Ascending aorta (tissue), 2 donors: Measurements from ENCODE around the gene NOP16. TPM values are rescaled to one million over a fixed set of nuclear protein-coding genes. Genes with fewer than 3 reads are reported as not detected.

Experiments
- DNase-seq, 2 donors: peaks; one replicate each; pipeline ENCODE4 v3.0.0-alpha.2; 2019; ENCODE audit warnings: low spot score in 2 of 2
- H3K27ac ChIP-seq, 2 donors: fragments of 200-600 bp; sonication (generic); one replicate each; pipeline ENCODE4 v1.5.1; 2016 to 2017; ENCODE audit warnings: mild to moderate bottlenecking in 1 of 2
- H3K27me3 ChIP-seq: fragments of 200-600 bp; sonication (generic); one replicate; pipeline ENCODE4 v1.5.1; 2017
- H3K36me3 ChIP-seq, 2 donors: fragments of 200-600 bp; sonication (generic); one replicate each; pipeline ENCODE4 v1.5.1; 2016
- H3K4me1 ChIP-seq, 2 donors: fragments of 200-600 bp; sonication (generic); one replicate each; pipeline ENCODE4 v1.5.1; 2016 to 2017; ENCODE audit warnings: mild to moderate bottlenecking in 1 of 2
- H3K4me3 ChIP-seq, 2 donors: fragments of 200-600 bp; sonication (generic); one replicate each; pipeline ENCODE4 v1.5.1; 2016 to 2017; ENCODE audit warnings: mild to moderate bottlenecking in 1 of 2
- H3K9me3 ChIP-seq, 2 donors: fragments of 200-600 bp; sonication (generic); one replicate each; pipeline ENCODE4 v1.5.1; 2016
- intact Hi-C: fragments of 100-400 bp; cut with DNase I; formaldehyde crosslinking; loops from one replicate; pipeline ENCODE4 v1.15.1; 2023
- total RNA-seq: library from RNA; depleted of rRNA; stranded (reverse); fragments of >200 nt; gene quantifications from one replicate; pipeline ENCODE4 v1.1.0, GENCODE V29; 2016
- TF ChIP-seq, protein P1 (sequence below), 3 experiments: fragments of 200-600 bp in 2 of 3; fragments of 450-650 bp in 1 of 3; sonication (generic) in 2 of 3; IDR thresholded peaks; one replicate each; pipeline ENCODE4 v1.5.1; 2016 to 2019; ENCODE audit warnings: antibody characterized with exemption in 3 of 3, mild to moderate bottlenecking in 1 of 3, moderate library complexity in 1 of 3

The NOP16 gene
- total RNA-seq, 1 donor from 2014 or later: not detected

- TF ChIP-seq, protein P1, sequence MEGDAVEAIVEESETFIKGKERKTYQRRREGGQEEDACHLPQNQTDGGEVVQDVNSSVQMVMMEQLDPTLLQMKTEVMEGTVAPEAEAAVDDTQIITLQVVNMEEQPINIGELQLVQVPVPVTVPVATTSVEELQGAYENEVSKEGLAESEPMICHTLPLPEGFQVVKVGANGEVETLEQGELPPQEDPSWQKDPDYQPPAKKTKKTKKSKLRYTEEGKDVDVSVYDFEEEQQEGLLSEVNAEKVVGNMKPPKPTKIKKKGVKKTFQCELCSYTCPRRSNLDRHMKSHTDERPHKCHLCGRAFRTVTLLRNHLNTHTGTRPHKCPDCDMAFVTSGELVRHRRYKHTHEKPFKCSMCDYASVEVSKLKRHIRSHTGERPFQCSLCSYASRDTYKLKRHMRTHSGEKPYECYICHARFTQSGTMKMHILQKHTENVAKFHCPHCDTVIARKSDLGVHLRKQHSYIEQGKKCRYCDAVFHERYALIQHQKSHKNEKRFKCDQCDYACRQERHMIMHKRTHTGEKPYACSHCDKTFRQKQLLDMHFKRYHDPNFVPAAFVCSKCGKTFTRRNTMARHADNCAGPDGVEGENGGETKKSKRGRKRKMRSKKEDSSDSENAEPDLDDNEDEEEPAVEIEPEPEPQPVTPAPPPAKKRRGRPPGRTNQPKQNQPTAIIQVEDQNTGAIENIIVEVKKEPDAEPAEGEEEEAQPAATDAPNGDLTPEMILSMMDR (IDR thresholded peaks at IDR 0.05): no peak
- H3K9me3 ChIP-seq: no peaks in the 10 kb centered on the region
- intact Hi-C loops: no loop called here
- no peak overlapping the region for H3K4me3 ChIP-seq
- peaks cover 19 to 63% of the 10 kb centered on the region in 2 donors for H3K36me3 ChIP-seq
- no peak overlapping the region for H3K27ac ChIP-seq
- H3K27me3 ChIP-seq: no peaks in the 10 kb centered on the region
- DNase-seq: no peak
- H3K4me1 ChIP-seq: peaks cover 0 to 4% of the 10 kb centered on the region in 2 donors
Observed at GRCh38 chr5:176394096-176394495, 5.7 kb upstream of the NOP16 start.

DNA sequence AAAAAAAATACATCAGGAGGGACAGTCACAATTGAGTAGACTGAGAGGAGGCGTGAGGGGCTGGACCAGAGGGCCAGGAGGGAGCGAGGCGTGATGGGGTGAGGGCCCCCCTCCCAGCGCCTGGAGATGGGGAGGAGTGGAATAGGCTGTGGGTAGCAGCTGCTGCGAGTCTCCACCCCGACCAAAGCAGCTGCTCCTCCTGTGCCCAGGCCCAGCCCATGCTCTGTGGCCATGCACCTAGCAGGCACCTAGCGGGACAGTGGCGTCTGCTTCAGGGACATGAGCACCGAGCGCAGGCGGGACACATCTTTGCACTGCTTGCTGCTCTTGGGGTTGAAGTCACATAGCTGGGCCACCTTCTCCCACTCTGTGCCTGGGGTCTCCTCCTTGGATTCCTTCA lies 4.1 kb upstream of the NOP16 start:
- TF ChIP-seq, protein P1 (IDR thresholded peaks at IDR 0.05): no peak
- DNase-seq: no peak
- Histone ChIP-seq H3K27ac (no peak overlapping the region), H3K36me3 (peaks cover 15 to 58% of the 10 kb centered on the region in 2 donors), H3K27me3 (no peaks in the 10 kb centered on the region), H3K9me3 (no peaks in the 10 kb centered on the region), H3K4me3 (no peak overlapping the region), H3K4me1 (peaks cover 4 to 8% of the 10 kb centered on the region in 2 donors)
- intact Hi-C loops: no loop called here

DNA sequence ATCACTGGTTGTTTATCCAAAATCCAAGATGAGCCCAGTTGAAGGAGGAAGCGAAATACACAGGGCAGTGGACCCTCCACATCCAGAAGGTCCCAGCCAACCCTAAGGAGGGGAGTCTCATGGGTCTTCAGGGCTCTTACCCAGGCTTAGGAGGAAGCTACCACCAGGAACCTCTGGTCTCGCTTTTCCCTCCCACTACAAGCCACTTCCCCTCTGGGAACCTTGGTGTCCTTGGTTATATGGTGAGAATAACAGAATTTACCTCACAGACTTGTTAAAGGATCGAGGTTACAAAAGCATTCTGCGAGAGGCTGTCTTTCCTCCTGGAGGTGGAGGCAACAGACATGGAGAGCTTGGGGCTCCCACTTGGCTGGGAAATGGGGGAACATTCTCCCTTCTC lies 3.6 kb upstream of the NOP16 start:
- Histone ChIP-seq H3K4me3 (no peak overlapping the region), H3K36me3 (peaks cover 14 to 57% of the 10 kb centered on the region in 2 donors), H3K27ac (no peak overlapping the region), H3K27me3 (no peaks in the 10 kb centered on the region), H3K4me1 (peaks cover 6 to 13% of the 10 kb centered on the region in 2 donors), H3K9me3 (no peaks in the 10 kb centered on the region)
- TF ChIP-seq, protein P1 (IDR thresholded peaks at IDR 0.05): no peak
- DNase-seq: no peak
- intact Hi-C loops: no loop called here

DNA sequence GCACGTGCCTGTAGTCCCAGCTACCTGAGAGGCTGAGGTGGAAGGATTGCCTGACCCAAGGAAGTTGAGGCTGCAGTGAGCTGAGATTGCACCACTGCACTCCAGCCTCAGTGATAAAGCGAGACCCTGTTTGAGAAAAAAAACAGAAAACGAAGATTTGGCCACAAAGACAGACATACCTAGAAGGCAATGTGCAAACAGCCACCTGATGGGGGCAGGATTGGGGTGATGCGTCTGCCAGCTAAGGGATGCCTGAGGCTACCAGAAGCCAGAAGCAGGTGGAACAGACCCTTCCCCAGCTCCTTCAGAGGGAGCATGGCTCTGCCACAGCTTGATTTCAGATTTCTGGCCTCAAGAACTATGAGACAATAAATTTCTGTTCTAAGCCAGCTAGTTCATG lies 3.1 kb upstream of the NOP16 start:
- Histone ChIP-seq H3K36me3 (peaks cover 13 to 52% of the 10 kb centered on the region in 2 donors), H3K9me3 (no peaks in the 10 kb centered on the region), H3K27me3 (no peaks in the 10 kb centered on the region), H3K4me1 (peaks cover 6 to 16% of the 10 kb centered on the region in 2 donors), H3K4me3 (no peak overlapping the region), H3K27ac (no peak overlapping the region)
- intact Hi-C loops: no loop called here
- DNase-seq: no peak
- TF ChIP-seq, protein P1 (IDR thresholded peaks at IDR 0.05): no peak

DNA sequence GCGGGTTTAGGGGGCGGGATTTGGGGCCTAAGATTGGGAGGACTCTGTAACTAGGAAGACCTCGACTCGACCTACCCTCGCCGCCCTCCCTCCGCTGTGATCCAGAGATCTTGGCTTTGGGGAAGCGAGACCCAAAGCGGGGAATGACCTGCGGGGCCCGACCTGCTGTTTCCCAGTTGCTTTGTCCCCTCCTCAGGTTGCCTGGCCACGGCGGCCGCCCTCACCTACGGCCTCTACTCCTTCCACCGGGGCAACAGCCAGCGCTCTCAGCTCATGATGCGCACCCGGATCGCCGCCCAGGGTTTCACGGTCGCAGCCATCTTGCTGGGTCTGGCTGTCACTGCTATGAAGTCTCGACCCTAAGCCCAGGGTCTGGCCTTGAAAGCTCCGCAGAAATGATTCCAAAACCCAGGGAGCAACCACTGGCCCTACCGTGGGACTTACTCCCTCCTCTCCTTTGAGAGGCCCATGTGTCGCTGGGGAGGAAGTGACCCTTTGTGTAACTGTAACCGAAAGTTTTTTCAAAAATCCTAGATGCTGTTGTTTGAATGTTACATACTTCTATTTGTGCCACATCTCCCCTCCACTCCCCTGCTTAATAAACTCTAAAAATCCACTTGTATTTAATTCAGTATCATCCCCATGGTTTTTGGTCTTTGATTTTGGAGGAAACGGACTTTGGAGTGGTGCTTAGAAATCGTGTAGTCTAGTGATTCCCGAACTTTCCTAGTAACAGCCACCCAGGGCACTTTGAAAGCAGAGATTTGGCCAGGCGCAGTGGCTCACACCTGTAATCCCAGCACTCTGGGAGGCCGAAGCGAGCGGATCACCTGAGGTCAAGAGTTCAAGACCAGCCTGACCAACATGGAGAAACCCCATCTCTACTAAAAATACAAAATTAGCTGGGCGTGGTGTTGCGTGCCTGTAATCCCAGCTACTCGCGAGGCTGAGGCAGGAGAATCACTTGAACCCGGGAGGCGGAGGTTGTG lies 1.0 kb upstream of the NOP16 start:
- intact Hi-C loops: loop anchor here (1.0 to 10.0 kb wide), 4 partner anchors 27 to 615 kb away; partner anchors contain the start of genes CLTB, RNF44, TSPAN17 and UIMC1
- TF ChIP-seq, protein P1 (IDR thresholded peaks at IDR 0.05): no peak
- H3K27me3 ChIP-seq: no peaks in the 10 kb centered on the region
- no peaks in the 10 kb centered on the region for H3K9me3 ChIP-seq
- DNase-seq: no peak
- H3K4me1 ChIP-seq: peaks cover 6 to 16% of the 10 kb centered on the region in 2 donors
- peak overlapping the region; percentile 92 for H3K27ac ChIP-seq
- H3K36me3 ChIP-seq: peaks cover 19 to 49% of the 10 kb centered on the region in 2 donors
- H3K4me3 ChIP-seq: peak overlapping the region; percentile 67
